ENCODE measurements around the gene LIG3. TPM values are rescaled to one million over a fixed set of nuclear protein-coding genes. Genes with fewer than 3 reads are reported as not detected.
"Not testable (repeated sequence)": the region's sequence is repeated elsewhere in the genome, so short reads cannot be mapped to it uniquely, and the experiment has no call there.

The LIG3 gene
- total RNA-seq, 1 donor from 2014 or later: 24.0 TPM

DNA sequence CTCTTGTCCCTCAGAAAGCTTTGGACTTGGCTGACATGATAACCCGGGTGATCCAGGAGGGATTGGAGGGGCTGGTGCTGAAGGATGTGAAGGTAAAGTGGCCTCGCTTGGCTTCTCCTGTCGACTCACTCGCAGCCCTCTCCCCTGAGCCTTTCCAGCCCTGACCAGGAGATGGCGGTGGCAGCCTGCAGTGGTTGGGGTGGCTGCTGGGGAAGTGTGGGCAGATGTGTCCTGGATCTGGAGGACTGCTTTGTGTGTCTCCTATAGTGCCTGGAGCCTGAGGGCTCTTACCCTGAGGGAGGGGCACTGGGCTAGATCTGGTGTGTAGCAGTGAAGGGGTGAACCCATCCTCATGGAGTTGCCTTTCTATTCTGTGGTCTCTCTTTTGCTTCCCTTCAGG, 17.9 kb downstream of the LIG3 start:
- DNase-seq (ENCODE audit: low spot score): no peak

DNA sequence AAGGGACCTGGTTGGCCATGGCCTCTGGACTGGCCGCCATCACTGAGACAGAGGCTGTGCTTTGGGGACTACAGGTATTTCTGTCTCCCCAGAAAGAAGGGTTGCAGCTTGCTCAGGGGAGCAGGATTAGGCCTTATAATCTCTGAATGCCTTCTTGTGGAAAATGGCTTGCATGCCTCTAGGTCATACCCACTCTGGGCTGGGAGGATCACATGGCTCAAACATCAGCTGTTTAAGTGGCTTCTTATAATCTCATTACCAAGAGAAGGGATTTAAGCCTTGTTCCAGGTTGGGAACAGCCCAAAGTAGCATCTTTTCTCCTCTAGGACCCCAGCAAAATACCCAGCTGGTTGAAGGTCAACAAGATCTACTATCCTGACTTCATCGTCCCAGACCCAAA, 19.1 kb downstream of the LIG3 start:
- no peak for DNase-seq (ENCODE audit: low spot score)

DNA sequence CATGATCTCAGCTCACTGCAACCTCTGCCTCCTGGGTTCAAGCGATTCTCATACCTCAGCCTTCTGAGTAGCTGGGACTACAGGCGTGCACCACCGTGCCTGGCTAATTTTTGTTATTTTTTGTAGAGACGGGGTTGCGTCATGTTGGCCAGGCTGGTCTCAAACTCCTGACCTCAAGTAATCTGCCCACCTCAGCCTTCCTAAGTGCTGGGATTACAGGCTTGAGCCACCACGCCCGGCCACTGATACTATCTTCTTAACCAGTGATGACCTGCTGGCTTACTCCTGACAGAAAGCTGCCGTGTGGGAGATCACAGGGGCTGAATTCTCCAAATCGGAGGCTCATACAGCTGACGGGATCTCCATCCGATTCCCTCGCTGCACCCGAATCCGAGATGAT, 20.7 kb downstream of the LIG3 start:
- not testable (repeated sequence) for DNase-seq (ENCODE audit: low spot score)

DNA sequence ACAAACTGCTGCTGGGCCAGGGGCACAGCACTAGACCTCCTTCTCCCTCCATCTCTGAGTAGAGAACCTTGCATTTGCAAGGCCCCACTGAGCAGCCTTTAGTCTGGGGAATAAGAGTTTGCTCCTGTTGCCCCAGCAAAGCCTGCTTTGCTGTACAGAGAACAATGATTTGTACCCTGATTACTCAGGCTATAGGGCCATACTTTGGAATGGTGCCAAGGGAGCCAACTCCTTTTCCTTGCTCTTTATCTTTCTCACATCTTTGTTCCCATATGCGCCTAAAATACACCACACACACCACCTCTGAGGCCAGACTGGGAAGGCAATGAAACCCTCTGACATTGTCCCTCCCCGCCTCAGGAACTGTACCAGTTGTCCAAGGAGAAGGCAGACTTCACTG, 21.2 kb downstream of the LIG3 start:
- DNase-seq (ENCODE audit: low spot score): no peak

DNA sequence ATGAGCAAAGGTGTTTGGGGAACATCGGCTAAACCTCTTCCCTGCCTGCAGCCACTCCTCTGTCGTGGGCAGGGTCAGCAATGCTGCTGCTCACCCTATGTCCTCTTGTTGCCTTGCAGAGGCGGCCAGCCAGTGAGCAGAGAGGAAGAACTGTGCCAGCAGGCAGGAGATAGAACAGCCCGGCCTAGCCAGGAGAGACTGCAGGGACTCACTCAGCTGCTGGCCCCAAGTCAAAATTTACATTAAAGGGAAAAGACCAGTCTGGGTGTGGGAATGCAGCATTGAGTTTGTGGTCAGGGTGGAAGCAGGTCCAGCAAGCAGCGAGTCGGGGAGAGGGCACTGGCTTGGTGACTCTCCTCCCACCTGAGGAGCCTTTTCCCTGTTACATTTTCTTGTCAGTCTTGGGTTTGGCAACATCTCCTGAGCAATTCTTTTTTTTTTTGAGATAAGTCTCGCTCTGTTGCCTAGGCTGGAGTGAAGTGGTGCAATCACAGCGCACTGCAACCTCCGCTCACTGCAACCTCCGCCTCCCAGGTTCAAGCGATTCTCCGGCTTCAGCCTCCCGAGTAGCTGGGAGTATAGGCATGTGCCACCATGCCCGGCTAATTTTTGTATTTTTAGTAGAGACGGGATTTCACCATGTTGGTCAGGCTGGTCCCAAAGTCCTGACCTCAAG, 22.7 kb downstream of the LIG3 start:
- DNase-seq (ENCODE audit: low spot score): no peak

DNA sequence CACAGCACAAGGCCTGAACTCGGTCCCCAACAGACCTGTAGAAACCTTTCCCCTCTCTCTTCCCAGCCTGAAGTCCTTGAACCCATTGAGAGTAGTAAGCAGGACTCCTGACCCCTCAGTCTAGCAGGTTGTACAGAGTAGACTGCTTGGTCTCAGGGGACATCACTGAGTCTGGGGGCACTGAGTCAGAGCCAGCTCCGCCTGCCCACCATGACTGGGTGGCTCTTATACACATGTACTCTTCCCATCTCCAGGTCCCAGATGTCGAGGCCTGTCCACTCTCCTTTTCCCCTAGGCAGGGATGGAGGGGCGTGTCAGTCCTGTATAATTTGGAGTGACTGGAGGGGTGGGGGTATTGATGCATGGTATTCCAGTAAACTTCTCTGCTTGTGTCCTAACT, 23.5 kb downstream of the LIG3 start:
- DNase-seq (ENCODE audit: low spot score): peak; percentile 28

DNA sequence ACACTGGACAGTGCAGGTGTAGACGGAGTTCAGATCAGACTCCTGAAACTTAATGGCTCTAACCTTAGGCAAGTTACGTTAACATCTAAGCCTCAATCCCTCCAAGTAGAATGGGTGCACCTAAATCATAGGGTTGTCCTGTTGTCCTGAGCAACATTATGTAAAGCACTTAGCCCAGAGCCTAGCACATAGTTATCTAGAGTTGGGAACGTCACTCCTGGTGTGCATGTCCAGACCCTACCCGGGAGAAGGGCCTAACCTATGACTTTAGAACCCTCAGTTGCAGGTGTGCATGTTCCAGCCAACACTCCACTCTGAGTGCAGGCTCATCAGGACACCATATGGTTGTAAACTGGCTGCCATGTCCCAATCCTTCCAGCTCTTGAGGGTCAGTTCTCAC, 26.0 kb downstream of the LIG3 start:
- peak; percentile 3 for DNase-seq (ENCODE audit: low spot score)

DNA sequence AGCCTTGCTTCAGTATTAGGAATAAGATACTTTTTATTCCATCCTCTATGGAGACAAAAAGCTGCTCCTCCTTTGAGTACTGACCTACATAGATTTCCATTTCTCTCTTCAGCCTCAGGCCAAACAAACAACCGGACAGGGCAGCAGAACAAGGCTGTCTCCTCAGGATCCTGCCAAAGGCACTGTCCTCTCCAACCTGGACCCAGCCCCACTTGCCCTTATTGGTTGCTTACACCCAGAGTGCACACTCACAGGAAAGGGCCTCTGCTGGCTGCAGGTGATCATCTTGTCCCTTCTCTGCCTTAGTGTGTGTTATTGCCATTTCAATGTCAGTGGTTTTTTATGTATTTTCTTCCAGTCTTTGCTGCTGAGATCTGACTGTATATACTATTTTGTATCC, 26.6 kb downstream of the LIG3 start:
- DNase-seq (ENCODE audit: low spot score): peak; percentile 69

DNA sequence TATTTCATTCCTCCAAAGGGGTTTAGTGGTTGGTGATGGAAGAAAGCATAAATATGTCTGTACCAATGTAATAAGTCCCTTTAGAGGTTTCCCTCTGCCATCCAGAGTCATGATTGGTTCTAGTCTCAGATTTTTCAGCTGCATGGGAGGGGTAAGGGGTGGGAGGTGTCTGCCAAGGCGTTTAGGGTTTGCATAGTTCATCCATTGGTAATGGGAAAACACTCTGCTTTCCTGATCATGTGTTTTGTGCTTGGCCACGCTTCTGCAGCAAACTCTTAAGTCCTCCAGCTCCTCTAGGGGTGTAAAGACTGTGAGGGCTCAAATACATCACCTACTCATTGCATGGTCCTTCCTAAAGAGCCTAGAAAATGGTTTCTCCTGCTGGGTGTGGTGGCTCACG, 29.8 kb downstream of the LIG3 start:
- DNase-seq (ENCODE audit: low spot score): no peak

DNA sequence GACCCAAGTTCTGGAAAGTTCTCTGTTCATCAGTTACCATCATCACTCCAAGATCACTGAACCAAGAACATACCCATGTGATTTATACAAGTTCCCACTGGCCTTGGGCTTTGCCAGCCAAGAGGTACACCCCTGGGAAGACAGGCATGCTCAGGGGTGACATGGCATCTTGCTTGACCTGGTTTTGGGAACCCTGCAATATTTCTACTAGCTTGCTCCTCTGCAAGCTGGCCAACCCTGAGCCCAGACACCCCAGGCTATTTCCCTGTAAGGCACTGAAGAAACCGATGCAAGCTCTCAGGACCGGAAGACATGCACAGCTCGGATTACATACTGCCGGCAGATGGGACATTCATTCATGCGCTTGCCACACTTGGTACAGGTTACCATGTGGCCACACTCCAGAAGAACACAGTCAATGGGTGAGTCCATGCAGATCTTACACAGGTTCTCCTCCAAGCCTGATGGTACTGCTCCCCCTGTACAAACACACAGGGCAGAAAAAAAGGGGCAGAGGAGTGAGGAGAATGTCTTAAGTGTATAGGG, 31.4 kb downstream of the LIG3 start:
- peak; percentile 65 for DNase-seq (ENCODE audit: low spot score)

DNA sequence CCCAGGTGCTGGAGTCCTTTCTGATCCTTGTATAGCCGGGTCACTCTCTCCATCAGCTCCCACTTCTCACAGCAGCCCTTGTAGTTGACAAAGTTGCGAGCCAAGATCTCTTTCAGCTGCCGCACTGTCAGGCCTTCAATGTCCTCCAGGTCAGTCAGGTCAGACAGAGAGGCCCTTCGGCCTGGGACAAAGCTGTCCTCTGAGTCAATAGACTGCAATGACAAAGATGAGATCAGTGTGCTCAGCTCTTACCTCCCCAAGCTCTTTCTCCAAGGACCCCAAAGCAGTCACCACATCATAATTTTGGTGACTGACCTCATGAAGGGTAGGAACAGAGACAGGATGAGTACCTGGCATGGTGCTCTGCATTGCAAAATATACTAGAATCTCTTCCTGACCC, 36.1 kb downstream of the LIG3 start:
- no peak for DNase-seq (ENCODE audit: low spot score)

DNA sequence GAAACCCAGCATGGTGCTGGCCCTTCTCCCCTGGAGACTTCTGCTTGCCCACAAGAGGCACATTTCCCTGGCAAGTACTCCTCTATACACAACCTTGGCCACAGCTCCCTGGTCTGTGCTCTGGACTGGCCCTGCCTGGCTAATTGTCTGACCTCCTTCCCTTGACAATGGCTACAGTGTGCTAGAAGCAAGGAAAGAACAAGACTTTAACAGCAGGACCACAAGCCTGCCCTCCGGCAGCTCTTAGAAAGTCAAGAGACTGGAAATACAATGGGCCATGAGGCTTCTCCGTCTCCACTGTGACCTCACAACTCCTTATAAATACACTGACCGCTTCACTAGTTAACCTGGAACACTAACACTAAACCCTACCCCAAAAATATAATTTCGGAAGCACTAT, 36.7 kb downstream of the LIG3 start:
- peak; percentile 33 for DNase-seq (ENCODE audit: low spot score)

DNA sequence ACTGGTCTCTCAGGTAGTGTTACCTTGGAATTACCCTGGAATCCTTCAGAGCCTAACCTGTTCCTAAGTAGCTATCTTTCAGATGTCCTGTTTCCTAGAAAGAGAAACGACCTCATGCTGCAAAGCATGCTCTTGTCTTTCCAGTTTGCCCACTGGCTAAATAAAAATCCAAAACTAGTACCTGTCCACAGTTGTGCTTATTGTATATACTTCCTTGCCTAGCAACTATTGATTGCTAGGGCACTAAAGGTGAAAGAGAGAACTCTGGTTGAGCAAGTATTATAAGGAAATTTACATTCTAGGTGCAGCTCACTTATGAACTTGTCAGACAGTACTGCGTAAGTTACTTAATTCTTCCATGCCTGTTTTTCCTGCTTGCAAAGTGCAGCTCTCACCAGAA, 38.5 kb downstream of the LIG3 start:
- DNase-seq (ENCODE audit: low spot score): no peak

DNA sequence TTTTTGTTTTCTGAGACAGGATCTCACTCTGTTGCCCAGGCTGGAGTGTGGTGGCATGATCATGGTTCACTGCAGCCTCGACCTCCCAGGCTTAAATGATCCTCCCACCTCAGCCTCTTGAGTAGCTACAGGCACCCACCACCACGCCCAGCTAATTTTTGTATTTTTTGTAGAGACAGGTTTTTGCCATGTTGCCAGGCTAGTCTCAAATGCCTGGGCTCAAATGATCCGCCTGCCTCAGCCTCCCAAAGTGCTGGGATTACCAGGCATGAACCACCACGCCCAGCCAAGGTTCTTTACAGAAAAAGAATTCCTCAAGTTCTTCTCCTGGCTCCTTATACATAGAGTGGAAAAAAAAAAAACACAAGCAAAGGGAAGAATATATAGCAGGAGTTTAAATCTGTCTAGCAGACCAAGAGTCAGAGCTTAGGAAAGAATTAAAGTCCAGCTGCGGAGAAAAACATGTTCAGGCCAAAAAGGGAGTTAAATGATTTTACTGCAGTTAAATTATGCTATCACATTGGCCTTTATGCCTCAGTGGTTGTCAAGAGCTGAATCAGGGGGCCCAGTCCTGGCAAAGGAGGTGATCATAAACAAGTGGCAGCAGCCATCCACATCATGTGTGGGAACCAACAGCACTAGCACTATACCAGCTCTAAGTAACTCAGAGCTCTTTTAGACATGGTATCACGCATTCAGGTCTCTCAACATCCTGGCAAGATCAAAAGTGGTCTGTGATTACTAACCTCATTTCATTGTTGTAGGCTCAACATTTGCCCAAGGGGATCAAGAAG, 39.3 kb downstream of the LIG3 start:
- no peak for DNase-seq (ENCODE audit: low spot score)

DNA sequence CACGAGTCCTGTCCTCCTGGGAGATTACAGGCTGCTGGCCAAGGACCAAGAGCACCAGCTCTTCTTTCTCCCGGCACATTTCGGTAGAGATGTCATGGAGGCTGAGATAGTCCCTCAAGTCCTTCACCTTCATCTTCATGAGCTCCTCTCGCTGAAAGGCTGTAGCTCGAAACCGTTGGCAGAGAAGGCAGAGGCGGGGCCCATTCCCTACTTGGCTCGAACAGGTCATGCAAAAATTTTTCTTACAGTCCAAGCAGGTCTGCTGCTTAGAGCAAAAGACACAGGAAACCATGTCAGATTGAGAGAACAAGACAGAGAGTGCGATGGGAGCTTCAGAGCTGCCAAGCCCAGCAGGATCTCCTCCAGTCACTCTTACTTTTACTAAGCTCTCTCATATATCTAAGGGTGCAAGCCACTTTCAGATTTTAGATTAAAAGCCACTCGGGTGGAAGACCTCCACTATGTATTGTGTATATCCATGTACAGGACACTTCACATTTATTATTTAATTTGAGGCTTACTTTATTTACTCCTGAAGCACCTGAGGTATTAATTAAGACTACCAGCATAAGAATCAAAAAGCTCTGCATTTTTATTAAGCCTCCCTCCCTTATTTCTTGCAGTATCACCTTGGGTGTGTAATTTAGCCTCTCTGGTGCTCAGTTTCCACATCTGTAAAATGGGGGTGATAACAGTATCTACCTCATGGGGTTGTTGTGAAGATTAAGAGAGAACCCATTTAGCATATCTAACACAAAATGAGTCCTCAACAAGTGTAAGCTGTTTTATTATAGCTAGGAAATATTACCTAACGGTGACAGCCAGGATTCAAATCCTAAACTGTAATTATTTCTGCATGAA, 41.4 kb downstream of the LIG3 start:
- no peak for DNase-seq (ENCODE audit: low spot score)

DNA sequence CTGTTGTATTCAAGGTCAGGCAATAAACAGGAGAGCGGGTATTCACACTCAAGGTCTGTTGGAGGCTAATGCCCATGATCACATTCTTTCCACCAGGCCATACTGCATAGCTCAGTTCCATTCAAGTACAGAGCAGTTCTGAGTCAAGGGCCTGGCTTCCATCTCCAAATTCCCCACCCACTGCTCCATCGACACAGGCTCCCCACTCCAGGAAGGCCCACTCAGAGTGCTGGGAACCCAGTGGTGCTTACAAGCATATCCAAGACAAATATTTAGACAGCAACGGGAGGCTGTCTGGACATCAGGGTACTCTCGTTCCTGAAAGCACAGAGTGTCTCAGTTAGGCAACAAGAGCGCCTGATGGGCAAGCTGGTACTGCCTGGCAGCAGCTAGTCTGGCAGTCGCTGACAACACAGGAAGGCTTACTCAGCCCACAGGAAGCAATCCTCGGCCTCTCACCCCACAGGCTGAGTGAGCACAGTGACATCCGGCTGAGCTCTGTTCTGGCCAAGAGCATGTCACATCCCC, 42.3 kb downstream of the LIG3 start:
- no peak for DNase-seq (ENCODE audit: low spot score)

DNA sequence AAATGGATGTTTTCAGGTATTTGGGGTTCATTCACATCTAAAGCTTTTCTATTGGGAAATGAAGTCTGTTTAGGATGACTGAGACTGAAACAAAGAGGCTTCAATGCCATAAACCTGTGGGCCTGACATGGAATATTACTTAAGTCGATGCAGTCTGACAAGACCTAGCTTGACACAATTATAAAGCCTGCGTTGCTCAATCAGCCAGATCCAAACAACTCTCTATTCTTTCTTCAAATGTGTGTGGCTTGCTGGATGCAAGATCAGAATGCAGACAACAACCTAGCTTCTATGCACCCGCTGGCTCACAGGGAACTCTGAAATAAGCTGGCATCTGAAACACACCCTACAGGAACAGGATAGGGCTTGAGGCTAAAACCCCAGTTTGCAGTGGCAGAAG, 43.2 kb downstream of the LIG3 start:
- DNase-seq (ENCODE audit: low spot score): no peak

DNA sequence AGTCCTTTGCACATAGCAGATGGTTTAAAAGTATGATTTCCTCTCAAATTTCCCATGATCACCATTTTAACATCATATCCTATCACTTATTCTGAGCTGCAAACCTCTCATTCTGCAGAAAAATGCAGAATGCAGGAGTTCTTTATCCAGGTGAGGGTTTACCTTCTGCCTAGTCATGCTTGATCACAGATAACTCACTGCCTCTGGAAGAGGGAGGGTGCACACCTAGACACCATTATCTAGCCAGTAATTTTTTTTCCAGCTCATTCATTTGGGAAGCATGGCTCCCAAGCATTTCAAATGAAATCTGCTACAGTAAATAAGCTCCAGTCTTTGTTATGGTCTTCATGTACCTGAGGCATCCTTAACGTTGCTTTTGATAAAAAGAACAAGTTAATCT, 45.2 kb downstream of the LIG3 start:
- DNase-seq (ENCODE audit: low spot score): no peak

DNA sequence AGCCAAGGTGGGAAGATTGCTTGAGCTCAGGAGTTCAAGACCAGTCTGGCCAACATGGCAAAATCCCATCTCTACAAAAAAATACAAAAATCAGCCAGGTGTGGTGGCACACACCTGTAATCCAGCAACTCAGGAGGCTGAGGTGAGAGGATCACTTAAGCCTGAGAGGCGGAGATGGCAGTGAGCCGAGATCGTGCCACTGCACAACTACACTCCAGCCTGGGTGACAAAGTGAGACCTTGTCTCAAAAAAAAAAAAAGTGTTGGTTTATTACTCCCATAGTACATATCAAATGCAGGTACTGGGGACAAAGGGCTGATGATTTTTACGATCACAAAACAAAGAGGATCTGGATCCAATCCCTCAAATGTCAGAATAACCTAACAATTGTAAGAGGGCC, 47.8 kb downstream of the LIG3 start:
- not testable (repeated sequence) for DNase-seq (ENCODE audit: low spot score)

DNA sequence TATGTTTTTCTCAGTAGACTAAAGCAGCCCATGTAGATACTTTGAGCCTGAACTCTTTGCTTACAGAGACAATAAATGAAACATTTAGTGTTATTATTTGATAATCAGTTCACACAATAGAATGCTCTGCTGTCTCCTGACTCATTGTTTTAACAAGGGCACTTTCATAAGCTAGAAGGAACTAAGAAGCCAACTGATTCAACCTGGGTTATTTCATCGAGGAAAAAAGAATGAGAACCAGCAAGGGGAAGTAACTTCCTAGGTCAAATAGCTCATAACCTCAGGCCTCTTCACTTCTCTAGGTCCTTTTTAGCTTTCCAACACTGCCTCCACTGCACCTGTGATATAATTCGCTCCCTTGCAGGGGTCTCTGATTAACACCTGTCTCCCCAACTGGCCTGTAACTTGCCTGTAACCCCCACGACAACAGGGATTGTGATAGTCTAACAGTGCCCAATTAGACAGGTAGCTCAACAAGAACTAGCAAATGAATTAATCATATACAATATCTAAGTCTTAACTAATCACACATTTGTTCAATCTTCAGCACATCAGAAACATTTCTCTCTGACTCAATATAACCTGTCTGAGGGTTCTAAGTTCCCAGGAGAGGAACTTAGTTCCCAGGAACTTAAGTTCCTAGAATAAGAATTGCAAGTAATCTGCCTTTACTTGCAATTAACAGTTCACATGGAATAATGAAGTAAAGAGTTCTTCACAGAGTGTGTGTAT, 48.4 kb downstream of the LIG3 start:
- no peak for DNase-seq (ENCODE audit: low spot score)

DNA sequence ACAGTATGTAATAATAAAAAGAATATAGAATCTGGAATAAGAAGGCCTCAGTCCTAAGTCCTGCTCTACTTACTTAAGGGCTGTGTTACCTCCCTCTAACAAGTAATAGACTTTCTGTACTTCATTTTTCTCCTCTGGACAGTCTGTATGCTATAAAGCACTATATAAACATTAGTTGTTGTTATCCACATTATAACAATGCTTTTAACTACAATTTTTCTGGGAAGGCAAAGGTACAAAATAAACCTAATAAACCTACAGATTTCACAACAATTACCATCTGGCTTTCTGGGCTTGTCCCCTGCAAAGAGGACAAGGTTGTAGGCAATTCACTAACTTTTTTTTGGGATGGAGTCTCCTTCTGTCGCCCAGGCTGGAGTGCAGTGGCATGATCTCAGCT, 50.5 kb downstream of the LIG3 start:
- no peak for DNase-seq (ENCODE audit: low spot score)
